Neuronal stem cell (in vitro differentiated cells): ENCODE results near the gene HAVCR1.

Experiments
- DNase-seq: peaks from one replicate; pipeline ENCODE4 v3.0.0-alpha.2; 2013; ENCODE audit warnings: low spot score
- H2AFZ ChIP-seq: one replicate; pipeline ENCODE4 v1.6.1; 2013; ENCODE audit warnings: mild to moderate bottlenecking, low read length, inconsistent platforms
- H2AK5ac ChIP-seq: 2 replicates; pipeline ENCODE4 v1.6.1; 2013; ENCODE audit warnings: low read depth, mild to moderate bottlenecking, inconsistent platforms, low read length, moderate library complexity, mixed read lengths
- H2BK120ac ChIP-seq: 2 replicates; pipeline ENCODE4 v1.6.1; 2013; ENCODE audit warnings: low read depth, mild to moderate bottlenecking, inconsistent platforms, low read length, moderate library complexity, mixed read lengths
- H2BK12ac ChIP-seq: one replicate; pipeline ENCODE4 v1.6.1; 2013; ENCODE audit warnings: low read length, inconsistent platforms
- H2BK15ac ChIP-seq: 2 replicates; pipeline ENCODE4 v1.6.1; 2013; ENCODE audit warnings: mild to moderate bottlenecking, low read length, inconsistent platforms, mixed read lengths
- H2BK5ac ChIP-seq: one replicate; pipeline ENCODE4 v1.6.1; 2013; ENCODE audit warnings: inconsistent platforms, mild to moderate bottlenecking, low read length, moderate library complexity
- H3K14ac ChIP-seq: one replicate; pipeline ENCODE4 v1.6.1; 2013; ENCODE audit warnings: low read length, inconsistent platforms
- H3K18ac ChIP-seq: 2 replicates; pipeline ENCODE4 v1.6.1; 2013; ENCODE audit warnings: low read length, inconsistent platforms
- H3K23ac ChIP-seq: 2 replicates; pipeline ENCODE4 v1.6.1; 2013; ENCODE audit warnings: low read depth, mild to moderate bottlenecking, mixed read lengths, low read length, inconsistent platforms; ENCODE audit not compliant: poor library complexity
- H3K27ac ChIP-seq: replicated peaks from 3 replicates; pipeline ENCODE4 v1.5.1; 2013; ENCODE audit warnings: low read length, inconsistent platforms
- H3K27me3 ChIP-seq, 3 experiments: 2 replicates each; pipeline ENCODE4 v1.6.1; 2013; ENCODE audit warnings: low read length in 3 of 3, mild to moderate bottlenecking in 2 of 3, inconsistent platforms in 1 of 3, low read depth in 1 of 3, mixed read lengths in 1 of 3, moderate library complexity in 1 of 3; ENCODE audit not compliant: control insufficient read depth in 3 of 3, insufficient read depth in 3 of 3
- H3K36me3 ChIP-seq, 2 donors: replicated peaks in 1 of 2; 2 replicates each; pipeline ENCODE4 v1.6.1; 2013; ENCODE audit warnings: low read length in 2 of 2; ENCODE audit not compliant: control insufficient read depth in 2 of 2, insufficient read depth in 2 of 2
- H3K4ac ChIP-seq: 2 replicates; pipeline ENCODE4 v1.6.1; 2013; ENCODE audit warnings: inconsistent platforms, mild to moderate bottlenecking, low read length, moderate library complexity
- H3K4me1 ChIP-seq, 2 donors: 1 replicate in 1 of 2; 2 replicates in 1 of 2; pipeline ENCODE4 v1.6.1; 2013; ENCODE audit warnings: low read length in 2 of 2, low read depth in 1 of 2; ENCODE audit not compliant: control insufficient read depth in 2 of 2, insufficient read depth in 1 of 2
- H3K4me2 ChIP-seq: one replicate; pipeline ENCODE4 v1.6.1; 2013; ENCODE audit warnings: mild to moderate bottlenecking, low read length, inconsistent platforms; ENCODE audit not compliant: insufficient read depth, poor library complexity, severe bottlenecking
- H3K4me3 ChIP-seq, 2 donors: 2 replicates each; pipeline ENCODE4 v1.5.1; 2013; ENCODE audit warnings: low read length in 2 of 2, mild to moderate bottlenecking in 2 of 2, inconsistent platforms in 1 of 2, moderate library complexity in 1 of 2
- H3K79me1 ChIP-seq: one replicate; pipeline ENCODE4 v1.6.1; 2013; ENCODE audit warnings: low read depth, mild to moderate bottlenecking, inconsistent platforms, low read length, moderate library complexity
- H3K9ac ChIP-seq: one replicate; pipeline ENCODE4 v1.6.1; 2013; ENCODE audit warnings: mild to moderate bottlenecking, low read depth, low read length, inconsistent platforms; ENCODE audit not compliant: poor library complexity
- H3K9me3 ChIP-seq, 2 donors: replicated peaks in 1 of 2; 2 replicates each; pipeline versions ENCODE3 to v1.6.1; 2013; ENCODE audit warnings: low read length in 2 of 2, mild to moderate bottlenecking in 2 of 2, inconsistent platforms in 1 of 2, low read depth in 1 of 2, mixed read lengths in 1 of 2, moderate library complexity in 1 of 2; ENCODE audit not compliant: control insufficient read depth in 2 of 2, insufficient read depth in 1 of 2
- H4K8ac ChIP-seq: one replicate; pipeline ENCODE4 v1.6.1; 2013; ENCODE audit warnings: low read depth, mild to moderate bottlenecking, inconsistent platforms, low read length, moderate library complexity
- H4K91ac ChIP-seq: one replicate; pipeline ENCODE4 v1.6.1; 2013; ENCODE audit warnings: low read length, low read depth, mild to moderate bottlenecking, inconsistent platforms; ENCODE audit not compliant: poor library complexity
- WGBS, 2 donors: extraction: QIAGEN DNeasy Blood & Tissue Kit; methylation state at CpG; one replicate each; pipeline ENCODE4 v1.1.7; 2013; ENCODE audit warnings: missing lambda C conversion rate in 2 of 2, mixed read lengths in 1 of 2; ENCODE audit not compliant: insufficient read length in 2 of 2, insufficient replicate concordance in 1 of 2; ENCODE audit errors: extremely low coverage in 2 of 2; 5-methylcytosine and 5-hydroxymethylcytosine counted together

Gene HAVCR1

DNA sequence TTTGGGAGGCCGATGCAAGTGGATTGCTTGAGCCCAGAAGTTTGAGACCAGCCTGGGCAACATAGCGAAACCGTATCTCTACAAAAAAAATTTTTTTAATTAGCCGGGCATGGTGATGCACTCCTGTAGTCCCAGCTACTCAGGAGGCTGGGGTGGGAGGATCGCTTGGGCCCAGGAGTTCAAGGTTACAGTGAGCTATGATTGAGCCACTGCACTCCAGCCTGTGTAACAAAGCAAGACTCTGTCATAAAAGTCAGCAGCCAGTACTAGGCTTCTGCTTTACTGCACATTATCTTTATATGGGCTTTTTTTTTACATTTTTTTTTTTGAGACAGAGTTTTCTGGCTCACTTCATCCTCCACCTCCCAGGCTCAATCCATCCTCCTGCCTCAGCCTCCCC is 9.4 kb upstream of the HAVCR1 start:
- Histone ChIP-seq H3K27me3 (no peaks in the 10 kb centered on the region), H2AFZ (no peak overlapping the region), H2AK5ac (no peak overlapping the region), H3K4ac (no peak overlapping the region), H3K9me3 (no peaks in the 10 kb centered on the region), H3K79me1 (no peaks in the 10 kb centered on the region), H3K9ac (no peak overlapping the region), H3K23ac (no peak overlapping the region), H3K4me1 (no peaks in the 10 kb centered on the region), H2BK12ac (no peak overlapping the region), H4K91ac (no peak overlapping the region), H3K36me3 (no peaks in the 10 kb centered on the region), H2BK5ac (no peak overlapping the region), H2BK15ac (no peak overlapping the region), H3K4me3 (no peak overlapping the region), H3K14ac (no peak overlapping the region), H2BK120ac (no peak overlapping the region), H3K27ac (no peak overlapping the region), H3K18ac (no peak overlapping the region), H3K4me2 (no peak overlapping the region), H4K8ac (no peak overlapping the region)
- no CpG with 5 or more reads among the region's 5 CpGs for WGBS, 2 donors
- DNase-seq = no peak

DNA sequence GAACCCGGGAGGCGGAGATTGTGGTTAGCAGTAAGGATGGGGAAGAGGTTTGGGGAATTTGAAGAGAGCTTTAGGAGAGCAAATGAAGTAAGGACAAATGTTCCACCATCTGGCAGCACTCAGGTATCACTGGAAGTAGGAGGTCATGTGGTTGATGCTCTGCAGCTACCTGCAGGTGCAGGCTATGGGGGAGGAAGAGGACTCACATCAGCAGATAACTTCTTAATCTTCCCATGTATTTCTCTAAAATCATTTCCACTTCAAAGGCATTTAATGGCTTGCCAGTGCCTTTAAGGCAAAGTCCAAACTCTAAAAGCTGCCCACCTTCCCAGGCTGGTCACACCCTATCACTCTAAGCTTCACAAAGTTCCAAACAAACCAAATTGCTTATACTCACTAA is 8.1 kb upstream of the HAVCR1 start:
- no peak for DNase-seq
- no peak overlapping the region for H3K23ac ChIP-seq
- no peak overlapping the region for H2BK120ac ChIP-seq
- H3K4me1 ChIP-seq = no peaks in the 10 kb centered on the region
- no CpG with 5 or more reads among the region's 2 CpGs for WGBS, 2 donors
- H2AFZ ChIP-seq = no peak overlapping the region
- no peak overlapping the region for H2BK5ac ChIP-seq
- no peaks in the 10 kb centered on the region for H3K79me1 ChIP-seq
- H3K36me3 ChIP-seq = no peaks in the 10 kb centered on the region
- H3K4me2 ChIP-seq = no peak overlapping the region
- no peaks in the 10 kb centered on the region for H3K27me3 ChIP-seq
- no peaks in the 10 kb centered on the region for H3K9me3 ChIP-seq
- H2BK15ac ChIP-seq = no peak overlapping the region
- H3K18ac ChIP-seq = no peak overlapping the region
- H2AK5ac ChIP-seq = no peak overlapping the region
- H3K9ac ChIP-seq = no peak overlapping the region
- no peak overlapping the region for H4K8ac ChIP-seq
- H2BK12ac ChIP-seq = no peak overlapping the region
- H3K4me3 ChIP-seq = no peak overlapping the region
- no peak overlapping the region for H3K27ac ChIP-seq
- H4K91ac ChIP-seq = no peak overlapping the region
- H3K14ac ChIP-seq = no peak overlapping the region
- H3K4ac ChIP-seq = no peak overlapping the region

DNA sequence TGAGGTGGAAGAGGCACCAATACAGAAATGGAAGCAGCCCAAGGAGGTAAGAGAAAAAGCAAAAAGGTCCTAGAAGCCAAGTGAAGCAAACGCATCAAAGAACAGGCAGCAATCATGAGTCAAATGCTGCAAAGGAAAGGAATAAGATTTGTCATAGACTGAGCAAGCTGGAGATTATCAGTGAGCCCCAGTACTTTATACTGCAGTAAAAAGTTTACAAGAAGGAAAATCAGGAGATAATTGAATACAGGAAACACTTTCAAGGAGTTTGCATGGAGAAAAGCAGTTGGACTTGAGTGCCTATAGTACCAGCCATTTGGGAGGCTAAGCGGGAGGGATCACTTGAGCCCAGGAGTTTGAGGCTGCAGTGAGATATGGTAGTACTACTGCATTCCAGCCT is 7.2 kb upstream of the HAVCR1 start:
- no peak overlapping the region for H3K23ac ChIP-seq

DNA sequence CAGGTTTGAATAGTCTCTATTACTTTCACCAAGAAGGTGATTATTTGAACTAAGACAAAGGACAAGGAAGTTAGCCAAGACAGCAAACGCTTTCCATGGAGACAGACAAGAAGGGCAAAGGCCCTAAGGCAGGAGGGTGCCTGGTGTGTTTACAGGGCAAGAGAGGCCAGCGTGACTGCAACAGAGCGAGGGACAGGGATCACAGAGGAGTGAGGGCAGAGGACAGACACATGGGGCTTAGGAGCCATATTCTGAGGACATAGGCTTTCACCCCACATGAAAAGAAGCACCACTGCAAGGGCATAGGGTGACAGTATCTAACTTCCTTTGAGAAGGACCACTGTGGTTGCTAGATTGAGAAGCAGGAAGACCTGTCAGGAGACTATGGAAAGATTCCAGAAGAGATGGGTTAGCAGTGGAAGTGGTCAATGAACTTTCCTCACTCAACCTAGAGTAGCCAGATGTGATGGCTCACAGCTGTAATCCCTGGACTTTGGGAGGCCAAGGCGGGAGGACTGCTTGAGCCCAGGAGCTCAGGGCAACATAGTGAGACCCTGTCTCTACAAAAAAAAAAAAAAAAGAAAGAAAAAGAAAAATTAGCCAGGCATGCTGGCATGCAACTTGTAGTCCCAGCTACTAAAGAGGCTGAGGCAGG is 5.0 kb upstream of the HAVCR1 start:
- Histone ChIP-seq H3K18ac (no peak overlapping the region), H3K27ac (no peak overlapping the region), H3K4me2 (no peak overlapping the region), H3K4me3 (no peak overlapping the region), H4K91ac (no peak overlapping the region), H3K36me3 (no peaks in the 10 kb centered on the region), H2BK12ac (no peak overlapping the region), H3K9ac (no peak overlapping the region), H2AFZ (no peak overlapping the region), H2BK5ac (no peak overlapping the region), H4K8ac (no peak overlapping the region), H2BK15ac (no peak overlapping the region), H3K4me1 (no peaks in the 10 kb centered on the region), H3K9me3 (no peaks in the 10 kb centered on the region), H3K79me1 (no peaks in the 10 kb centered on the region), H3K4ac (no peak overlapping the region), H3K14ac (no peak overlapping the region), H3K27me3 (no peaks in the 10 kb centered on the region), H3K23ac (no peak overlapping the region), H2AK5ac (no peak overlapping the region), H2BK120ac (no peak overlapping the region)
- DNase-seq = no peak
- no CpG with 5 or more reads among the region's 4 CpGs for WGBS, 2 donors

More for the DNA sequence above, 7.2 kb upstream of the HAVCR1 start:
- Histone ChIP-seq H2AK5ac (no peak overlapping the region), H3K4me3 (no peak overlapping the region), H3K79me1 (no peaks in the 10 kb centered on the region), H2BK5ac (no peak overlapping the region), H2BK120ac (no peak overlapping the region), H3K18ac (no peak overlapping the region), H3K4ac (no peak overlapping the region), H3K27me3 (no peaks in the 10 kb centered on the region), H3K9ac (no peak overlapping the region), H4K91ac (no peak overlapping the region), H3K14ac (no peak overlapping the region), H2BK15ac (no peak overlapping the region), H4K8ac (no peak overlapping the region), H3K4me1 (no peaks in the 10 kb centered on the region), H2BK12ac (no peak overlapping the region), H3K27ac (no peak overlapping the region), H3K9me3 (no peaks in the 10 kb centered on the region), H3K36me3 (no peaks in the 10 kb centered on the region), H2AFZ (no peak overlapping the region), H3K4me2 (no peak overlapping the region)
- WGBS, 2 donors = no CpG with 5 or more reads among the region's 2 CpGs
- no peak for DNase-seq
